Measurements from ENCODE around the gene SFMBT1.

Gene SFMBT1

GRCh38 chr3:52982839-52983238 lies 63.0 kb downstream of the SFMBT1 start:
- no peaks in the 10 kb centered on the region for H3K9me3 ChIP-seq (ENCODE audit: insufficient read depth, low read depth, low read length)
- H3K4me1 ChIP-seq (ENCODE audit: insufficient read depth, low read length, poor library complexity, severe bottlenecking), result peaks cover 15% of the 10 kb centered on the region
- H3K9me2 ChIP-seq (replicated peaks; ENCODE audit: low read depth, low read length), result no peaks in the 10 kb centered on the region
- no peak overlapping the region for H3K9ac ChIP-seq (ENCODE audit: low read depth, low read length, poor library complexity, severe bottlenecking)
- H3K4me3 ChIP-seq (ENCODE audit: low read length, poor library complexity, severe bottlenecking), result no peak overlapping the region
- no peaks in the 10 kb centered on the region for H3K27me3 ChIP-seq (ENCODE audit: insufficient read depth, low read length, poor library complexity, severe bottlenecking)
- TF ChIP-seq CTCF (conservative IDR thresholded peaks at IDR 0.05; ENCODE audit: low read length) (no peak), EZH2phosphoT487 (IDR thresholded peaks at IDR 0.05; ENCODE audit: borderline replicate concordance) (no peak)
- no peak overlapping the region for H3K4me2 ChIP-seq (ENCODE audit: low read depth, low read length, poor library complexity, severe bottlenecking)
- no peaks in the 10 kb centered on the region for H3K36me3 ChIP-seq (ENCODE audit: insufficient read depth, low read length)
- H3F3A ChIP-seq (ENCODE audit: low read depth), result no peaks in the 10 kb centered on the region
- H2AFZ ChIP-seq (ENCODE audit: low read length), result no peak overlapping the region
- peaks cover 16% of the 10 kb centered on the region; the same call in 1 of the 2 replicates for H3K79me2 ChIP-seq (ENCODE audit: insufficient read depth, low read length)
- H4K20me1 ChIP-seq (ENCODE audit: insufficient read depth, low read length, poor library complexity, severe bottlenecking), result no peaks in the 10 kb centered on the region

- H2AFZ ChIP-seq (ENCODE audit: low read length), result no peak overlapping the region
- no peak overlapping the region for H3K9ac ChIP-seq (ENCODE audit: low read depth, low read length, poor library complexity, severe bottlenecking)
- no peaks in the 10 kb centered on the region for H3K9me2 ChIP-seq (replicated peaks; ENCODE audit: low read depth, low read length)
- H3K79me2 ChIP-seq (ENCODE audit: insufficient read depth, low read length), result peaks cover 25% of the 10 kb centered on the region
- no peaks in the 10 kb centered on the region for H4K20me1 ChIP-seq (ENCODE audit: insufficient read depth, low read length, poor library complexity, severe bottlenecking)
- no peak overlapping the region for H3K4me2 ChIP-seq (ENCODE audit: low read depth, low read length, poor library complexity, severe bottlenecking)
- no peak overlapping the region for H3K4me3 ChIP-seq (ENCODE audit: low read length, poor library complexity, severe bottlenecking)
- no peaks in the 10 kb centered on the region for H3K9me3 ChIP-seq (ENCODE audit: insufficient read depth, low read depth, low read length)
- TF ChIP-seq EZH2phosphoT487 (IDR thresholded peaks at IDR 0.05; ENCODE audit: borderline replicate concordance), result no peak
- no peak for TF ChIP-seq CTCF (conservative IDR thresholded peaks at IDR 0.05; ENCODE audit: low read length)
- H3F3A ChIP-seq (ENCODE audit: low read depth), result no peaks in the 10 kb centered on the region
- H3K27me3 ChIP-seq (ENCODE audit: insufficient read depth, low read length, poor library complexity, severe bottlenecking), result no peaks in the 10 kb centered on the region
- H3K4me1 ChIP-seq (ENCODE audit: insufficient read depth, low read length, poor library complexity, severe bottlenecking), result peaks cover 15% of the 10 kb centered on the region
- no peaks in the 10 kb centered on the region for H3K36me3 ChIP-seq (ENCODE audit: insufficient read depth, low read length)
These were observed 66.5 kb downstream of the SFMBT1 start for GRCh38 chr3:52979190-52979983.

- no peaks in the 10 kb centered on the region for H4K20me1 ChIP-seq (ENCODE audit: insufficient read depth, low read length, poor library complexity, severe bottlenecking)
- no peaks in the 10 kb centered on the region for H3K27me3 ChIP-seq (ENCODE audit: insufficient read depth, low read length, poor library complexity, severe bottlenecking)
- H3K4me2 ChIP-seq (ENCODE audit: low read depth, low read length, poor library complexity, severe bottlenecking), result no peak overlapping the region
- no peak overlapping the region for H3K4me3 ChIP-seq (ENCODE audit: low read length, poor library complexity, severe bottlenecking)
- H2AFZ ChIP-seq (ENCODE audit: low read length), result no peak overlapping the region
- no peak for TF ChIP-seq CTCF (conservative IDR thresholded peaks at IDR 0.05; ENCODE audit: low read length)
- TF ChIP-seq EZH2phosphoT487 (IDR thresholded peaks at IDR 0.05; ENCODE audit: borderline replicate concordance), result no peak
- no peaks in the 10 kb centered on the region for H3K9me3 ChIP-seq (ENCODE audit: insufficient read depth, low read depth, low read length)
- peaks cover 4% of the 10 kb centered on the region for H3K4me1 ChIP-seq (ENCODE audit: insufficient read depth, low read length, poor library complexity, severe bottlenecking)
- H3K36me3 ChIP-seq (ENCODE audit: insufficient read depth, low read length), result no peaks in the 10 kb centered on the region
- H3K79me2 ChIP-seq (ENCODE audit: insufficient read depth, low read length), result peaks cover 34% of the 10 kb centered on the region
- no peaks in the 10 kb centered on the region for H3K9me2 ChIP-seq (replicated peaks; ENCODE audit: low read depth, low read length)
- no peaks in the 10 kb centered on the region for H3F3A ChIP-seq (ENCODE audit: low read depth)
- H3K9ac ChIP-seq (ENCODE audit: low read depth, low read length, poor library complexity, severe bottlenecking), result no peak overlapping the region
These were observed 67.6 kb downstream of the SFMBT1 start for GRCh38 chr3:52978109-52978754.
